Activated naive CD8-positive, alpha-beta T cell treated with anti-CD3 and anti-CD28 coated beads, Interleukin-2, amount 10 ng/mL, durations not matched to agents 7 days and 5 days (primary cell): ENCODE data around the gene LHPP. TPM values are rescaled to one million over a fixed set of nuclear protein-coding genes. Genes with fewer than 3 reads are reported as not detected.
"Not testable (repeated sequence)": the region's sequence is repeated elsewhere in the genome, so short reads cannot be mapped to it uniquely, and the experiment has no call there.

ENCODE experiments used
- ATAC-seq: fragments of 150-1000 bp; cut with Tn5 transposase; one replicate; pipeline ENCODE4 v1.10.0; 2021; ENCODE audit warnings: low read depth, moderate library complexity
- POLR2A ChIA-PET: fragments of 350-600 bp; sonication (Branson Sonifier 250); formaldehyde crosslinking; loops from one replicate; lab custom pipeline; 2021; ENCODE audit warnings: antibody characterized with exemption; lab: Charles Lee
- DNase-seq: peaks from one replicate; pipeline ENCODE4 v3.0.0; 2021
- H3K27ac Mint-ChIP-seq: one replicate; pipeline ENCODE4 v1.8.0; 2022; ENCODE audit warnings: mild to moderate bottlenecking, mixed read lengths
- H3K27me3 Mint-ChIP-seq: one replicate; pipeline ENCODE4 v1.8.0; 2022; ENCODE audit warnings: mild to moderate bottlenecking, moderate library complexity, mixed read lengths
- H3K36me3 Mint-ChIP-seq: one replicate; pipeline ENCODE4 v1.8.0; 2021; ENCODE audit warnings: mild to moderate bottlenecking, mixed read lengths
- H3K4me1 Mint-ChIP-seq: one replicate; pipeline ENCODE4 v1.8.0; 2021; ENCODE audit warnings: mixed read lengths
- H3K4me3 Mint-ChIP-seq: one replicate; pipeline ENCODE4 v1.8.0; 2022; ENCODE audit warnings: mild to moderate bottlenecking, moderate library complexity, mixed read lengths
- H3K9me3 Mint-ChIP-seq: one replicate; pipeline ENCODE4 v1.8.0; 2021; ENCODE audit warnings: mixed read lengths
- total RNA-seq, 2 experiments: library from RNA; stranded (reverse); gene quantifications; one replicate each; pipeline ENCODE4 v1.2.3, GENCODE V29; 2021

LHPP gene
- total RNA-seq, 2 experiments from 2014 or later: 21.4 to 24.3 TPM

DNA sequence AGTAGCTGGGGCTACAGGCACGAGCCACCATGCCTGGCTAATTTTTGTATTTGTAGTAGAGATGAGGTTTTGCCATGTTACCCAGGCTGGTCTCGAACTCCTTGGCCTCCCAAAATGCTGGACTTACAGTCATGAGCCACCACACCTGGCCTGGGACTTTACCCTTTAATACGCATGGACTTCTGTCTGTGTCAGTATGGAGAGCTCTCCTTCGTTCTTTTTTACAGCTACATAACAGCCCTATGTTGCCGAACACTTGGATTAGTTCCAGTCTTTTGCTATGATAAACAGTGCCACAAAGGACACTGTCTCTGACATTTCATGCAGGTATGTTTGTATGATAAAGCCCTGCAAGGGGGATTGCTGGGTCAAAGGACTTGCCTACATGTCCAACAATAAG lies 32.0 kb upstream of the LHPP start:
- Mint-ChIP-seq H3K4me1 (no peaks in the 10 kb centered on the region), H3K4me3 (no peak overlapping the region), H3K36me3 (no peaks in the 10 kb centered on the region), H3K27me3 (peaks cover 27% of the 10 kb centered on the region), H3K27ac (no peak overlapping the region), H3K9me3 (no peaks in the 10 kb centered on the region)
- DNase-seq (no peak), ATAC-seq (no peak)
- POLR2A ChIA-PET: no interaction called here

DNA sequence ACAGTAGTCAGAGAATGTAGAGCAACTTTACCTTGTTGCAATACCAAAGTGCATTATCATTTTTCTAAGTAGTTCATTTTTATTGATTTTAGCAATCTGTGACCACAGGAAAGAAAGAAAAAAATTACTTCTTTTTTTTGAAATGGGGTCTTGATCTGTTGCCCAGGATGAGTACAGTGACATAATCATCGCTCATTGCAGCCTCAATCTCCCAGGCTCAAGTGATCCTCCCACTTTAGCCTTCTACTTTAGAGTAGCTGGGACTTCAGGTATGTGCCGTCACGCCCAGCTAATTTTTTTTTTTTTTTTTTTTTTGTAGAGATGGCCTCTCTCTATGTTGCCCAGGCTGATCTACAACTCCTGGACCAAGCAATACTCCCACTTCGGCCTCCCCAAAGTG lies 31.5 kb upstream of the LHPP start:
- Mint-ChIP-seq H3K27me3 (peaks cover 27% of the 10 kb centered on the region), H3K4me1 (no peaks in the 10 kb centered on the region), H3K4me3 (no peak overlapping the region), H3K27ac (no peak overlapping the region), H3K36me3 (no peaks in the 10 kb centered on the region), H3K9me3 (no peaks in the 10 kb centered on the region)
- POLR2A ChIA-PET: no interaction called here
- DNase-seq: no peak
- no peak for ATAC-seq

DNA sequence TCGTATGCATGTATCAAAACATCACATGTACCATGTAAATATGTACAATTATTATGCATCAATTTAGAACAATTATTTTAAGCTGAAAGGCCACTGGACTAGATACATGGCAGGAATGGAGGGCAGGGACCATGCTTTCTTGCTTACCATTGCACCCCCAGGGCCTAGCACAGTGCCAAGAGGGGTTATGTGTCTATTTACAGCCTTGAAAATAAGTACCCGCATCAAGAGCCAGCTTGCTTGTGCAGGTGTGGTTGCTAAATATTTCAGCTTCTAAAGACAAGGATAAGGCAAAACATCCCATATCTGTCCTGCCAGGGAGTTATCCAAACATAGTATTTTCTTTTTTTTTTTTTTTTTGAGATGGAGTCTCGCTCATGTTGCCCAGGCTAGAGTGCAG lies 28.2 kb upstream of the LHPP start:
- Mint-ChIP-seq H3K4me3 (no peak overlapping the region), H3K36me3 (no peaks in the 10 kb centered on the region), H3K9me3 (no peaks in the 10 kb centered on the region), H3K27ac (no peak overlapping the region), H3K4me1 (peaks cover 4% of the 10 kb centered on the region), H3K27me3 (peaks cover 18% of the 10 kb centered on the region)
- ATAC-seq (no peak), DNase-seq (no peak)
- POLR2A ChIA-PET: no interaction called here

DNA sequence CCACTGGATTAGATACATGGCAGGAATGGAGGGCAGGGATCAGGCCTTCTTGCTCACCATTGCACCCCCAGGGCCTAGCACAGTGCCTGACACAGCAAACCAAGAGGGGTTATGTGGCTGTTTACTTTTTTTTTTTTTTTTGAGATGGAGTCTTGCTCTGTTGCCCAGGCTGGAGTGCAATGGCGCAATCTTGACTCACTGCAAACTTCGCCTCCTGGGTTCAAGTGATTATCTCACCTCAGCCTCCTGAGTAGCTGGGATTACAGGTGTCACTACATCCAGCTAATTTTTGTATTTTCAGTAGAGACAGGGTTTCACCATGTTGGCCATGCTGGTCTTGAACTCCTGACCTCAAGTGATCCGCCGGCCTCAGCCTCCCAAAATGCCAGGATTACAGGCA lies 25.9 kb upstream of the LHPP start:
- H3K36me3 Mint-ChIP-seq, H3K27ac Mint-ChIP-seq, H3K4me1 Mint-ChIP-seq, H3K9me3 Mint-ChIP-seq, H3K4me3 Mint-ChIP-seq, DNase-seq, ATAC-seq: not testable (repeated sequence)
- peaks cover 13% of the 10 kb centered on the region for H3K27me3 Mint-ChIP-seq
- POLR2A ChIA-PET: interaction anchor here (0.7 kb wide), 1 partner anchor 407 kb away, joined by 4 read pairs; no protein-coding TSS in a partner anchor

DNA sequence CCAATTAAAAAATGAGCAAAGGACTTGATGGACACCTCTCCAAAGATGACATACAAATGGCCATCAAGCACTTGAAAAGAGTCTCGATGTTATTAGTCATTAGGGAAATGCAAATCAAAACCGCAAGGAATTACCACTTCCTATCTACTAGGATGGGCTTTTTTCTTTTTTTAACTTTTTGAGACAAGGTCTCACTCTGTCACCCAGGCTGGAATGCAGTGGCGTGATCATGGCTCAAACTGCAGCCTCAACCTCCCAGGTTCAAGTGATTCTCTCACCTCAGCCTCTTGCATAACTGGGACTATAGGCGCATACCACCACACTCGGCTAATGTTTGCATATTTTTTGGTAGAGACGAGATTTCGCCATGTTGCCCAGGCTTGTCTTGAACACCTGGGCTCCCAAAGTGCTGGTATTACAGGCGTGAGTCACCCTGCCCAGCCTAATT lies 25.4 kb upstream of the LHPP start:
- Mint-ChIP-seq H3K27me3 (peaks cover 16% of the 10 kb centered on the region), H3K9me3 (no peaks in the 10 kb centered on the region), H3K27ac (no peak overlapping the region), H3K36me3 (no peaks in the 10 kb centered on the region), H3K4me1 (peaks cover 4% of the 10 kb centered on the region), H3K4me3 (no peak overlapping the region)
- POLR2A ChIA-PET: interaction anchor here (0.7 kb wide), 1 partner anchor 407 kb away, joined by 4 read pairs; no protein-coding TSS in a partner anchor
- DNase-seq (no peak), ATAC-seq (no peak)

DNA sequence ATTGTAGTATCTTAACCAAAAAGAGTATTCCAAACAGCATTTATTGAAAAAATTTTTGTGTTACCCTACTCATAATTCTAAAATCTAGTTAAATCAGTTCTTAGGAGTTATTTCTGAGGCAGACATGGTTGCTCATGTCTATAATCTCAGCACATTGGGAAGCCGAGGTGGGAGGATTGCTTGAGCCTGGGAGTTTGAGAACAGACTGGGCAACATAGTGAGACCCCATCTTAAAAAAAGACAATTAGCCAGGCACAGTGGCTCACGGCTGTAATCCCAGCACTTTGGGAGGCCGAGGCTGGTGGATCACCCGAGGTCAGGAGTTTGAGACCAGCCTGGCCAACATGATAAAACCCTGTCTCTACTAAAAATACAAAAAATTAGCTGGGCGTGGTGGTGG lies 19.9 kb upstream of the LHPP start:
- H3K4me1 Mint-ChIP-seq, H3K27ac Mint-ChIP-seq, H3K4me3 Mint-ChIP-seq, ATAC-seq, H3K36me3 Mint-ChIP-seq, H3K9me3 Mint-ChIP-seq, DNase-seq, POLR2A ChIA-PET: not testable (repeated sequence)
- H3K27me3 Mint-ChIP-seq: peaks cover 42% of the 10 kb centered on the region

DNA sequence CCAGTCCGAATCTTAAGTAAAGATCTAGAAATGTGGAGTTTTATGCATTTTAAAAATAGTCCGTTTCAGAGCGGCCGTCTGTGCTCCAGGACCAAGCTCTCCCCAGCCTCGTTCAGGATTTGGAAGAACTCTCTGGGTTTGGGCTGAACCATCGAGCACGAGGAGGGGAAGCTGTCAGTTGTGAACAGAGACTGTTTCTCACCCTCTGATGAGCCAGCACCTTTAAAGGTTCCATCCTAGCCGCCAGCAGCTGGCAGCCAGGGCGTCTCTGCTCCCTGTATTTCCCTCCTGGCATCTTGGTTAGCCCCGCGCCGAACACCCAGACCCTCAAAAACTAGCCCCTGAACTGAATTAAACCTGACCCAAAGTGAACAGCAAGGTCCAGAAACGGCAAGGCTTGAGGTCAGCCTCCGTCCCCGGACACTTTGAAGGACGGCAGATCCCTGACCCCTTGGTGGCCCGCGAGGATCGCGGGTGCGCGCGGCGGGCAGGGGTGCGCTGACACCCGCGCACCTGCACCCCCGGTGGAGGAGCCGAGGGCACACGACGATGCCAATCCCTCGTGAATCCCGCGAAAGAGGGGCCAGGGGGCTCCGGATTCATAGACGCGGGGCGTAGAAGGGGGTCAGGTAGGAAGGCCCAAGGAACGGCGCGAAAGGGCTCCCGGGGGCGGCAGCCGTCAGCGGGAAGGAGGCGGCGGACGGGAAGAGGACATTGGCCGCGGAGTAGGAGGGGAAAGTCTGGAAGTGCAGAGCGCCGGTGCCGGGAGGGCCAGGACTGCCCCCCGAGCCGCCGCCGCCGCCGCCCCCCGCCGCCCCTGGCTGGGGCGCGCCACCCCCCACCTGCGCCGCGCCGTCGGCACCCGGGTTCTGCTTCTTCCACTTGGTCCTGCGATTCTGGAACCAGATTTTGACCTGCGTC lies 14.5 kb upstream of the LHPP start:
- Mint-ChIP-seq H3K27me3 (peaks cover 80% of the 10 kb centered on the region), H3K36me3 (no peaks in the 10 kb centered on the region), H3K9me3 (no peaks in the 10 kb centered on the region), H3K27ac (no peak overlapping the region), H3K4me3 (peak overlapping the region; percentile 19), H3K4me1 (peaks cover 12% of the 10 kb centered on the region)
- POLR2A ChIA-PET: no interaction called here
- DNase-seq (no peak), ATAC-seq (no peak)

DNA sequence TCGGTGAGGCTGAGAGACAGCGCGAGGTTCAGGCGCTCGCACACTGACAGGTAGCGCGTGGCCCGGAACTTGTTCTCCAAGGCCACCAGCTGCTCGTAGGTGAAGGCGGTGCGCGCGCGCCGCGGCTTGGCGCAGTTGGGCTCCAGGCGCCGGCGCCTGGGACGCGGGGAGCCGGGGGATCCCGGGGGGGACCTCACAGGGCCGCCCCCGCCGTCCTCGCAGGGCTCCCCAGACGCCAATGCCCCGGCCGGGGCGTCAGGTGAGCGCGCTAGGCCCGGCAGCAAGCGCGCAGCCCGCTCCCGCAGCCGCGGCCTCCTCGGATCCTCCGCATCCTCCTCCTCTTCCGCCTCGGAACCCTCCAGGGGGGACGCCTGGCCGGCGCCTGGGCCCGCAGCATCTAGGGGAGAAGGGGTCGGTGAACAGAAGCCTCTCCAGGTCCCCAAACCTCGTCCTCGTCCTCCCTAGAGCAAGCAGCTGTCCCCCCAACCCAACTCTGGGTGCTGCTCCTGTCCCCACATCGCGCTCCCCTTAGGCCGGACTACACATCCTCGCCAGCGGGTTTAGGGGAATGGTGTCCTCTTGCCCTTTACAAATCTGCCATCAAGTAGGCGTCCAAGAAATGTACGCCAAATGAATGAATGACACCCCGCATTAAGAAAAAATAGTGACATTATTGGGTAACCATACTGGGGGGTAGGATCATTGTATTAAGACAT lies 13.7 kb upstream of the LHPP start:
- peaks cover 12% of the 10 kb centered on the region for H3K4me1 Mint-ChIP-seq
- ATAC-seq: no peak
- H3K27me3 Mint-ChIP-seq: peaks cover 87% of the 10 kb centered on the region
- H3K4me3 Mint-ChIP-seq: peak overlapping the region; percentile 69
- POLR2A ChIA-PET: interaction anchor here (0.6 kb wide), 1 partner anchor 468 kb away, joined by 3 read pairs; no protein-coding TSS in a partner anchor
- H3K36me3 Mint-ChIP-seq: no peaks in the 10 kb centered on the region
- H3K27ac Mint-ChIP-seq: peak overlapping the region; percentile 48
- no peaks in the 10 kb centered on the region for H3K9me3 Mint-ChIP-seq
- DNase-seq: no peak

DNA sequence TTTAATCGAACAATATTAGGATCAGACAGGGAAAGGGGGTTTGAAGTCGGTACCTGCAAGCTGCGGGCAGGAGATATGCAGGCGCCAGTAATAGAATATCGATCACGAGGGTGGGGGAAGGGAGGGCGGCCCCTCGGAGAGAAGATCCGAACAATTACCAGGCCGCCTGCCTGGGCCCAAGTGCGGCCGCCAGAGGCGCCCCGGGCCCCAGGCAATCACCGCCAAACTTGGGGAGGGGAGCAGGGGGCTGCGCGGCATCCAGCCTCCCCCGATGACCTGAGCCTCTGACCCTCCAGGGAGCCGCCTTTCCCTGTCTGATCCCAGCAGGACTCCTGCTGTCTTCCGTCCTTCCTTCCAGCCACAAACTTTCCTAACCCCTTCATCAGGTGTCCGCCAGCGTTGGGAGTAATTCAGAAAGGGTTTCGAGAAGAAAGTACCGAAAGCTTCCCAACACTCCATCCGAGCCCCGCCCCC lies 12.9 kb upstream of the LHPP start:
- DNase-seq (no peak), ATAC-seq (no peak)
- Mint-ChIP-seq H3K9me3 (no peaks in the 10 kb centered on the region), H3K27ac (no peak overlapping the region), H3K4me1 (peaks cover 12% of the 10 kb centered on the region), H3K4me3 (peak overlapping the region; percentile 17), H3K36me3 (no peaks in the 10 kb centered on the region), H3K27me3 (peaks cover 87% of the 10 kb centered on the region)
- POLR2A ChIA-PET: no interaction called here

DNA sequence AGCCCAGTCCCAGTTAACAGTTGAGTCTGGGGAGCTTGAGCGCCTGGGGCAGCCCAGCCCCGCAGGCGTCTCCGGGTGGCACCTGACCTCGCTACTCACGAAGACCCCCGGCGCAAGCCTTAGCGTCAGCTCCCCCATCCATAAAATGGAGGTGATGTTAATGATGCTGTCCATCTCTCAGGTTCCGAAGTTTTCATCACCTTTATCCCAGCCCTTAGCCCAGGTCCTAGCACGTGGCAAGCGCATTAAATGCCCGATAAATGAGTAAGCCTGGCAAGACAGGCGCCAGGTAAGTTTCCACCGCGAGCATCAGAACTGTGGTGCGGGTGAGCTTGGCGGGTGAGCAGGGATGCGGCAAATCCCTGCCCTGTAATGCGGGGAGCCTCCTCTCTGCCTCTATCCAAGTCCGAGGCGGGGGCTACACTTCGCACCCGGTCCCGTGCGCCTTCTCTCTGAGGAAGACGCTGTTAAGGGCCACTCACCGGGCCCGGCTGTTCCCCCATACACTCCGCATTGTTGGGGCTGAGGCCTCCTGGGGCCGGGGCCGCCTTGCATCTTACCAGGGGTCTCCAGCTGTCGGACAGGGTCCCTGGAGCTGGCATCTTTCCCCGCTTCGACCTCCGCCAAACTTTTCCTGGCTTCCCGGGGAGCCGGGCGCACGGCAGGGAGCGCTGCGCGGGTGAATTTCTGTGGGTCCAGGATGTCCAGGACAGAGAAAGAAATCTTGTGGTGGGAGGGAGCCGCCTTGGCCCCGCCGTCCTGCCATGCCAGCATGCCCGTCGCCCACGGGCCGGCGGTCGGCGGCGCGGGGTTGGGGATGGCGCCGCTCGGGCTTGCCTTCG lies 12.2 kb upstream of the LHPP start:
- Mint-ChIP-seq H3K27me3 (peaks cover 89% of the 10 kb centered on the region), H3K36me3 (no peaks in the 10 kb centered on the region), H3K27ac (no peak overlapping the region), H3K4me1 (peaks cover 12% of the 10 kb centered on the region), H3K9me3 (no peaks in the 10 kb centered on the region), H3K4me3 (peak overlapping the region; percentile 44)
- POLR2A ChIA-PET: interaction anchor here (1.1 kb wide), 1 partner anchor 13 kb away, joined by 3 read pairs; the partner anchor contains the start of gene LHPP
- ATAC-seq (no peak), DNase-seq (no peak)

DNA sequence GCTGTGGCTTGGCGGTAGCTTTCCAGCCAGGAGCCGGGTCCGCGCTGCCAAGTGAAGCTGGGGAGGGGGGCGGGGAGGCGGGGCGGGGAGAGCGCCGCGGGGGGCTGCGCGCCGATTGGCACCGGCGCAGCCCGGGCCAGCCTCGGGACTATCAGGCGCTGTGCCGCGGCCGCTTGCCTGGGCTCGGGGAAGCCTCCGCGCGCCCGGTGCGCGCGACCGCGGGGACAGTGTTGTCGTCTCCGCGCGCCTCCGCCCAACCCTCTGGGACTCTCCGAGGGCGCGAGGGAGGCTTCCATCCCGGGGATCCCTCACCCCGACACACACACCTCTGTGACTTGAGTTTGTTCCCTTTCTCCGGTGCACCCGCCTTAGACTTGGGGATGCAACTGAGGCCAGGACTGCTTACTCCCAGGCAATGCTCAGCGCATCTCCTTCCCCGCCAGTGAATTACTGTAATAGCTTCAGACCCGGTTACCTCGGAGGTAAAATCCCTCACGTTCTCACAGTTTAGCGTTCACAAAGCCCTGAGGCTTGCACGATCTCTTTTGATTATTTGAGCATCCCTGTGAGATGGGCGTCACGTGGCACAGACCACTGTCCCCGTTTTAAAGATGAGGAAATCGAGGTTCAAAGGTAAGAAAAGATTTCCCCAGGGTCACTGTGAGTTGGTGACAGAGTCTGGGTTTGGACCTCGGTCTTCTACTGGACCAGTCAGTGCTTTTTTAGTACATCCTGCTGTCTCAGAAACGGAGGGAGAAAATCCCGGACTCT lies 11.4 kb upstream of the LHPP start, which contains the start of gene NKX1-2:
NKX1-2 (minus strand) TSS at position 24 of the 771 bp plus-strand sequence. CDS start 92 bp downstream, outside the sequence.
- Mint-ChIP-seq H3K27me3 (peaks cover 91% of the 10 kb centered on the region), H3K4me3 (peak within 1 kb of the TSS; percentile 48), H3K36me3 (no peaks in the 10 kb centered on the region), H3K9me3 (no peaks in the 10 kb centered on the region), H3K27ac (no peak within 1 kb of the TSS), H3K4me1 (peaks cover 12% of the 10 kb centered on the region)
- ATAC-seq: no peak
- peak; percentile 52 for DNase-seq
- POLR2A ChIA-PET: interaction anchor here (1.1 kb wide), 1 partner anchor 12 kb away, joined by 3 read pairs; the partner anchor contains the start of gene LHPP

DNA sequence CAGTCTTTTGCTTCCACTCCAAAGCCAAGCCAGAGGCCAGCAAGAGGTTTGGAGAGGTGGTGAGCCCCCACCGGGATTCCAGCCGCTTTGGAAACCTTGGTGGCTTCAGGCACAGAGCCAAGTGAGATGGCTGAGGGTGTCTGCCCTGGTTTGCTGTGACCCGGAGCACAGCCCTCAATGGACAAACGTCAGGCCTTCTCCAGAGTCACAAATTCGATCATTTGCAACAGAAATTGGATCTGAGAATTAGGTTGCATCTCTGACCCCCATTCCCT lies 10.9 kb upstream of the LHPP start:
- Mint-ChIP-seq H3K9me3 (no peaks in the 10 kb centered on the region), H3K27me3 (peaks cover 89% of the 10 kb centered on the region), H3K4me3 (no peak overlapping the region), H3K27ac (no peak overlapping the region), H3K36me3 (no peaks in the 10 kb centered on the region), H3K4me1 (peaks cover 12% of the 10 kb centered on the region)
- DNase-seq: no peak
- no peak for ATAC-seq
- POLR2A ChIA-PET: no interaction called here
